Measurements from ENCODE around the gene CDKN2C. TPM values are rescaled to one million over a fixed set of nuclear protein-coding genes. Genes with fewer than 3 reads are reported as not detected.
A peak's percentile ranks its signal among the peaks of the same experiment; 100 is the strongest.

CDKN2C gene
- total RNA-seq, 1 experiment from 2014 or later = 50.4 TPM

- no peaks in the 10 kb centered on the region for H3K9me3 ChIP-seq (ENCODE audit: control insufficient read depth, insufficient read depth, low read depth, low read length)
- TF ChIP-seq REST (IDR thresholded peaks at IDR 0.05; ENCODE audit: insufficient read depth in 1 of 2, low read depth in 2 of 2, low read length in 1 of 2) = no peak
- TF ChIP-seq SIN3A (IDR thresholded peaks at IDR 0.05; ENCODE audit: borderline replicate concordance, insufficient read depth, low read depth, low read length) = no peak
- TF ChIP-seq CTCF (IDR thresholded peaks at IDR 0.05) = no peak
- TF ChIP-seq POLR2AphosphoS5 (IDR thresholded peaks at IDR 0.05; ENCODE audit: low read depth, low read length) = no peak
- TF ChIP-seq TCF7L2 (IDR thresholded peaks at IDR 0.05; ENCODE audit: low read depth, low read length) = no peak
- peaks cover 5% of the 10 kb centered on the region for H3K36me3 ChIP-seq (ENCODE audit: control insufficient read depth, insufficient read depth, low read length)
- H3K4me3 ChIP-seq (ENCODE audit: low read depth in 2 of 2, low read length in 2 of 2) = peak overlapping the region; percentile 32 to 95; a peak in 3 of 4 replicates
- H3K4me1 ChIP-seq (ENCODE audit: control insufficient read depth, insufficient read depth, low read length) = peaks cover 19% of the 10 kb centered on the region
- no TSS peak for BruUV-seq (replicated peaks)
- intact Hi-C loops (cut with micrococcal nuclease; ENCODE audit: unreplicated experiment) = loop anchor here (10.0 kb wide), 1 partner anchor 197 kb away; no protein-coding TSS in a partner anchor
- H3K27me3 ChIP-seq (ENCODE audit: control insufficient read depth, insufficient read depth, low read length) = no peaks in the 10 kb centered on the region
- no peak for DNase-seq (ENCODE audit: low read depth, low spot score)
- ChIA-PET CTCF (interaction anchor here (0.7 kb wide), 1 partner anchor 43 kb away, joined by 4 read pairs; no protein-coding TSS in a partner anchor), POLR2A (interaction anchor here (0.5 kb wide), 1 partner anchor 524 kb away, joined by 3 read pairs; no protein-coding TSS in a partner anchor)
- in situ Hi-C loops (cut with HindIII; ENCODE audit: low pct_unique_long_range_greater_than_20kb, low sequenced_read_pairs) = no loop called here
- no peak for ATAC-seq
- peak overlapping the region; percentile 100; the same call in 1 of the 2 replicates for H3K27ac ChIP-seq (ENCODE audit: low read length)
These were observed 1.8 kb downstream of the CDKN2C start for GRCh38 chr1:50971748-50972305.

GRCh38 chr1:50972766-50973165 is 2.7 kb downstream of the CDKN2C start:
- H3K27ac ChIP-seq (ENCODE audit: low read length) = peak overlapping the region; percentile 100

More at GRCh38 chr1:50972766-50973165, 2.7 kb downstream of the CDKN2C start:
- Histone ChIP-seq H3K4me1 (ENCODE audit: control insufficient read depth, insufficient read depth, low read length) (peaks cover 19% of the 10 kb centered on the region), H3K27me3 (ENCODE audit: control insufficient read depth, insufficient read depth, low read length) (no peaks in the 10 kb centered on the region), H3K4me3 (ENCODE audit: low read depth in 2 of 2, low read length in 2 of 2) (peak overlapping the region; percentile 31 to 95; a peak in 3 of 4 replicates), H3K9me3 (ENCODE audit: control insufficient read depth, insufficient read depth, low read depth, low read length) (no peaks in the 10 kb centered on the region), H3K36me3 (ENCODE audit: control insufficient read depth, insufficient read depth, low read length) (peaks cover 5% of the 10 kb centered on the region)
- ATAC-seq (no peak), DNase-seq (ENCODE audit: low read depth, low spot score) (no peak)
- TF ChIP-seq REST (IDR thresholded peaks at IDR 0.05; ENCODE audit: insufficient read depth in 1 of 2, low read depth in 2 of 2, low read length in 1 of 2) (no peak), POLR2AphosphoS5 (IDR thresholded peaks at IDR 0.05; ENCODE audit: low read depth, low read length) (no peak), CTCF (IDR thresholded peaks at IDR 0.05) (no peak), SIN3A (IDR thresholded peaks at IDR 0.05; ENCODE audit: borderline replicate concordance, insufficient read depth, low read depth, low read length) (no peak), TCF7L2 (IDR thresholded peaks at IDR 0.05; ENCODE audit: low read depth, low read length) (no peak)
- intact Hi-C loops (cut with micrococcal nuclease; ENCODE audit: unreplicated experiment) = loop anchor here (10.0 kb wide), 1 partner anchor 198 kb away; no protein-coding TSS in a partner anchor
- no TSS peak for BruUV-seq (replicated peaks)
- CTCF ChIA-PET = interaction anchor here (1.5 kb wide), 1 partner anchor 12 kb away, joined by 3 read pairs; the partner anchor contains the start of gene FAF1
- in situ Hi-C loops (cut with HindIII; ENCODE audit: low pct_unique_long_range_greater_than_20kb, low sequenced_read_pairs) = no loop called here
- POLR2A ChIA-PET = no interaction called here

Measured in Panc1 (cell line).